PC-3 (cell line): ENCODE measurements around the gene NPSR1.

ENCODE experiments used
- EZH2phosphoT487 ChIP-seq: fragments of 300-600 bp; sonication (generic); IDR thresholded peaks from 2 replicates; pipeline ENCODE4 v1.6.1; 2018; ENCODE audit warnings: mild to moderate bottlenecking, antibody characterized with exemption, low read length, borderline replicate concordance
- TF ChIP-seq, protein P1 (sequence below): fragments of 300-600 bp; sonication (generic); conservative IDR thresholded peaks from 2 replicates; pipeline ENCODE4 v1.5.1; 2017; ENCODE audit warnings: antibody characterized with exemption, low read depth, mild to moderate bottlenecking, low read length

DNA sequence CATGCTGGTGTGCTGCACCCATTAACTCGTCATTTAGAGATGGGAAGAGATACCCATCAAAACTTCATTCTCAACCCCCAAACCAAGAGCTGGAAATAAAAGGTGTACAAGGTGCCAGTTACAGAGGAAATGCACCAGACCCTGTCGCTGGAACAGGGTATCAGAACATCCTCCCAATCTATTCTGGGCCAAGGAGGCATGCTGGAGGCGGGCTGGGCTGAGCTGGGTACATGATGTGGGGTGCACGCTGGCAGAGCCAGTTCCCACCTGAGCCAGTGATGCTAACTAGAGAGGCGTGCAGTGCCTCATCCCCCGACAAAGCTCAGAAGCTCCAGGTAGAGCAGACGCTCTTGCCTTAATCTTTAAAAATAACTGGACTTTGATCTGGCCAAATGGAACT, 70.1 kb downstream of the NPSR1 start:
- TF ChIP-seq, protein P1, sequence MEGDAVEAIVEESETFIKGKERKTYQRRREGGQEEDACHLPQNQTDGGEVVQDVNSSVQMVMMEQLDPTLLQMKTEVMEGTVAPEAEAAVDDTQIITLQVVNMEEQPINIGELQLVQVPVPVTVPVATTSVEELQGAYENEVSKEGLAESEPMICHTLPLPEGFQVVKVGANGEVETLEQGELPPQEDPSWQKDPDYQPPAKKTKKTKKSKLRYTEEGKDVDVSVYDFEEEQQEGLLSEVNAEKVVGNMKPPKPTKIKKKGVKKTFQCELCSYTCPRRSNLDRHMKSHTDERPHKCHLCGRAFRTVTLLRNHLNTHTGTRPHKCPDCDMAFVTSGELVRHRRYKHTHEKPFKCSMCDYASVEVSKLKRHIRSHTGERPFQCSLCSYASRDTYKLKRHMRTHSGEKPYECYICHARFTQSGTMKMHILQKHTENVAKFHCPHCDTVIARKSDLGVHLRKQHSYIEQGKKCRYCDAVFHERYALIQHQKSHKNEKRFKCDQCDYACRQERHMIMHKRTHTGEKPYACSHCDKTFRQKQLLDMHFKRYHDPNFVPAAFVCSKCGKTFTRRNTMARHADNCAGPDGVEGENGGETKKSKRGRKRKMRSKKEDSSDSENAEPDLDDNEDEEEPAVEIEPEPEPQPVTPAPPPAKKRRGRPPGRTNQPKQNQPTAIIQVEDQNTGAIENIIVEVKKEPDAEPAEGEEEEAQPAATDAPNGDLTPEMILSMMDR, result no peak
- no peak for TF ChIP-seq EZH2phosphoT487
